ENCODE results near the gene PDF.

Gene PDF

DNA sequence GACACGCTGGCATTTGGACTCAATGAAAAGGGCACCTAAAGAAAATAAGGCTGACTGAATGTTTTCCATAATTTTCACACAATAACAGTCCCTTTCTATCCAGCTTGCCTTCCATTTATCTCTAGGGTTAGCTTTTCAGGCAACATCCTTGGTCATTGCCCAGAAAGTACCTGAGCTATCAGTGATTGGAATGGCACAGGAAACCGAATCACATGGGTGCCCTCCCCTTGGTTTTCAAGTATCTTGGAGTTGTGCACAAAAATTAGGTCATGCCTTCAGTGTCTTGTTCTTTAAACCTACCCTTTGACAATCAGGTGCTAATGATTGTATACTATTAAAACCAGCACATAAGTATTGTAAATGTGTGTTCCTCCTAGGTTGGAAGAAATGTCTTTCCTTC is 22.5 kb downstream of the PDF start:
- Histone ChIP-seq H4K91ac (ENCODE audit: low read length) (no peak overlapping the region), H3K4me1 (ENCODE audit: control insufficient read depth, insufficient read depth, low read depth, low read length) (peaks cover 6% of the 10 kb centered on the region), H2BK12ac (ENCODE audit: low read length in 2 of 2) (no peak overlapping the region), H4K8ac (ENCODE audit: low read length) (no peak overlapping the region), H3K9ac (ENCODE audit: low read length) (no peak overlapping the region), H3K4me3 (ENCODE audit: insufficient read depth in 1 of 2, low read depth in 1 of 2, low read length in 2 of 2) (no peak overlapping the region), H3K27ac (ENCODE audit: low read length, poor library complexity, severe bottlenecking) (no peak overlapping the region), H3K4ac (ENCODE audit: low read depth in 1 of 2, low read length in 2 of 2) (no peak overlapping the region), H2BK120ac (ENCODE audit: low read depth, low read length) (no peak overlapping the region), H3K14ac (ENCODE audit: low read length in 2 of 2) (no peak overlapping the region), H3K27me3 (ENCODE audit: control insufficient read depth in 1 of 2, insufficient read depth in 1 of 2, low read length in 2 of 2) (no peaks in the 10 kb centered on the region), H2BK5ac (ENCODE audit: low read depth, low read length, poor library complexity, severe bottlenecking) (no peak overlapping the region), H3K36me3 (ENCODE audit: control insufficient read depth in 1 of 2, insufficient read depth in 2 of 2, low read depth in 1 of 2, low read length in 2 of 2) (peaks cover 0 to 41% of the 10 kb centered on the region in 2 experiments), H3K18ac (ENCODE audit: low read depth in 1 of 2, low read length in 2 of 2) (no peak overlapping the region), H3K9me3 (ENCODE audit: control insufficient read depth, low read length) (no peaks in the 10 kb centered on the region), H3K4me2 (ENCODE audit: low read length, poor library complexity, severe bottlenecking) (no peak overlapping the region), H3K79me1 (replicated peaks; ENCODE audit: low read length, poor library complexity, severe bottlenecking) (peaks cover 2% of the 10 kb centered on the region), H3K23ac (ENCODE audit: low read length in 2 of 2) (no peak overlapping the region), H2AFZ (ENCODE audit: low read depth, low read length) (no peak overlapping the region), H2BK15ac (ENCODE audit: low read depth, poor library complexity, severe bottlenecking) (no peak overlapping the region), H2AK5ac (ENCODE audit: low read length, severe bottlenecking) (no peak overlapping the region)
- 100% methylated on average over 2 of the region's 2 CpGs for whole genome bisulfite sequencing
- no peak for DNase-seq

DNA sequence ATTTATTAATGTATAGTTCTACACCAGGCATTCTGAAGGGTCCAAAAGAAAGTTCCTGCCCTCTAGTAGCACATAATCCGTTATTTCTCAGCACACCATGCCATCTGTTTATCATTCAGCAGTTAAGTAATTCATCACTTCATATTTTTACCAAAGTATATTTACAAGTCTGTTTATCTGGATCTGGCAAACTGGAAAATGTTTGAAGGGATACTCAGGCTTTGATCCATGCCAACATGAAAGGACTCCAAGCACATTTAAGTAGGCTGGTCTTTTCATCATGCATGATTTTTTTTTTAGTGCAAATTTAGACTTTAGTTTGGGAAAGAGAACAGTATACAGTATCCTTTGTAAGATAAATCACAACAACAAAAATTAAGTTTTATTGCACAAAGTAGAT is 23.3 kb downstream of the PDF start:
- Histone ChIP-seq H3K36me3 (ENCODE audit: control insufficient read depth in 1 of 2, insufficient read depth in 2 of 2, low read depth in 1 of 2, low read length in 2 of 2) (peaks cover 3 to 48% of the 10 kb centered on the region in 2 experiments), H2BK120ac (ENCODE audit: low read depth, low read length) (no peak overlapping the region), H3K79me1 (replicated peaks; ENCODE audit: low read length, poor library complexity, severe bottlenecking) (peaks cover 3% of the 10 kb centered on the region), H2BK5ac (ENCODE audit: low read depth, low read length, poor library complexity, severe bottlenecking) (no peak overlapping the region), H3K9ac (ENCODE audit: low read length) (no peak overlapping the region), H2AFZ (ENCODE audit: low read depth, low read length) (no peak overlapping the region), H3K27me3 (ENCODE audit: control insufficient read depth in 1 of 2, insufficient read depth in 1 of 2, low read length in 2 of 2) (no peaks in the 10 kb centered on the region), H3K4me2 (ENCODE audit: low read length, poor library complexity, severe bottlenecking) (no peak overlapping the region), H2AK5ac (ENCODE audit: low read length, severe bottlenecking) (no peak overlapping the region), H3K14ac (ENCODE audit: low read length in 2 of 2) (no peak overlapping the region), H4K91ac (ENCODE audit: low read length) (no peak overlapping the region), H3K9me3 (ENCODE audit: control insufficient read depth, low read length) (no peaks in the 10 kb centered on the region), H3K4ac (ENCODE audit: low read depth in 1 of 2, low read length in 2 of 2) (no peak overlapping the region), H3K4me1 (ENCODE audit: control insufficient read depth, insufficient read depth, low read depth, low read length) (peaks cover 6% of the 10 kb centered on the region), H2BK15ac (ENCODE audit: low read depth, poor library complexity, severe bottlenecking) (no peak overlapping the region), H3K23ac (ENCODE audit: low read length in 2 of 2) (no peak overlapping the region), H3K27ac (ENCODE audit: low read length, poor library complexity, severe bottlenecking) (no peak overlapping the region), H4K8ac (ENCODE audit: low read length) (no peak overlapping the region), H2BK12ac (ENCODE audit: low read length in 2 of 2) (no peak overlapping the region), H3K18ac (ENCODE audit: low read depth in 1 of 2, low read length in 2 of 2) (no peak overlapping the region), H3K4me3 (ENCODE audit: insufficient read depth in 1 of 2, low read depth in 1 of 2, low read length in 2 of 2) (no peak overlapping the region)
- DNase-seq: no peak
- WGBS: 100% methylated on average over 1 of the region's 1 CpG

DNA sequence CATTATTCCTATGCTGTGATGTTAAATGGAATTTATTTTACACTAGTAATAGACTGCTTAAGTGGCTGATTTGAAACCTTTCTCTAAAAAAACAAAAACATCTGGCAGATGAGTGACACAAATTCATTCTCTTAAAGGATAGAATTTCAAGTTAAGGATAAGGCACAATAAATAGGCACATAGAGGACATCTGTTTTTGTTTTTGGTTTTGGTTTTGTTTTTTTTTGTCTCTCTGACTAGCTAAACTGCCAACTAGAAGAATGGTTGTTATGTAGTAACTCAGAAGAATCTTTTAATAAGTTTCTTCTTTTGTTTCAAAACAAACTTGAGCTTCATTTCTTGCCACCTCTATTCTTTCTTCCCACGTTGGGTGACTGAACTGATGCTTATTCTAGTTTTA is 24.4 kb downstream of the PDF start:
- Histone ChIP-seq H3K9me3 (ENCODE audit: control insufficient read depth, low read length) (no peaks in the 10 kb centered on the region), H4K91ac (ENCODE audit: low read length) (no peak overlapping the region), H2AK5ac (ENCODE audit: low read length, severe bottlenecking) (no peak overlapping the region), H3K4me3 (ENCODE audit: insufficient read depth in 1 of 2, low read depth in 1 of 2, low read length in 2 of 2) (no peak overlapping the region), H2BK15ac (ENCODE audit: low read depth, poor library complexity, severe bottlenecking) (no peak overlapping the region), H3K18ac (ENCODE audit: low read depth in 1 of 2, low read length in 2 of 2) (no peak overlapping the region), H3K14ac (ENCODE audit: low read length in 2 of 2) (no peak overlapping the region), H3K4me2 (ENCODE audit: low read length, poor library complexity, severe bottlenecking) (no peak overlapping the region), H2AFZ (ENCODE audit: low read depth, low read length) (no peak overlapping the region), H3K27ac (ENCODE audit: low read length, poor library complexity, severe bottlenecking) (no peak overlapping the region), H2BK12ac (ENCODE audit: low read length in 2 of 2) (no peak overlapping the region), H3K23ac (ENCODE audit: low read length in 2 of 2) (no peak overlapping the region), H3K9ac (ENCODE audit: low read length) (peak overlapping the region; percentile 5), H3K27me3 (ENCODE audit: control insufficient read depth in 1 of 2, insufficient read depth in 1 of 2, low read length in 2 of 2) (no peaks in the 10 kb centered on the region), H2BK5ac (ENCODE audit: low read depth, low read length, poor library complexity, severe bottlenecking) (no peak overlapping the region), H2BK120ac (ENCODE audit: low read depth, low read length) (no peak overlapping the region), H3K36me3 (ENCODE audit: control insufficient read depth in 1 of 2, insufficient read depth in 2 of 2, low read depth in 1 of 2, low read length in 2 of 2) (peaks cover 3 to 59% of the 10 kb centered on the region in 2 experiments), H3K4me1 (ENCODE audit: control insufficient read depth, insufficient read depth, low read depth, low read length) (peaks cover 8% of the 10 kb centered on the region), H3K79me1 (replicated peaks; ENCODE audit: low read length, poor library complexity, severe bottlenecking) (peaks cover 3% of the 10 kb centered on the region), H3K4ac (ENCODE audit: low read depth in 1 of 2, low read length in 2 of 2) (no peak overlapping the region), H4K8ac (ENCODE audit: low read length) (no peak overlapping the region)
- WGBS: no CpG with 5 or more reads among the region's 1 CpG
- DNase-seq: no peak

DNA sequence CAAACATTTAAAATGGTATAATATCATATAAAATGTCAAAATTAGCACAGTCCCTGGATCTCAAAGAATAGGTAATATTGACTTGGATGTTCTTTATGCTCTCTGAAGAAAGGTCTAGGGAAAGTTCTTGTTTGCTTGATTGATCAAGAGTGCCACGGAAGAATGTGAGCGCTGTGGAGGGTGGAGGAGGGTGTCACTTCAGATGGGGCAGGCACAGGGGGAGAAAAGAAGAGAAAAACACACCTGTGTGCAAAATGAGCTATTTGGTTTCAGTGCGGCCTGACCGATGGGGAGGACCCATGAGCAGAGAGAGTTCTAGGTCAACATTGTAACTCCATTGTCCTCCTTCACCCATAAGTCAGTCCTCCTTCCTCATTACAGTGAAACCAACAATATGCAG is 28.1 kb downstream of the PDF start:
- no peak for DNase-seq
- Histone ChIP-seq H3K27ac (ENCODE audit: low read length, poor library complexity, severe bottlenecking) (no peak overlapping the region), H2BK5ac (ENCODE audit: low read depth, low read length, poor library complexity, severe bottlenecking) (no peak overlapping the region), H3K79me1 (replicated peaks; ENCODE audit: low read length, poor library complexity, severe bottlenecking) (peaks cover 2% of the 10 kb centered on the region), H3K14ac (ENCODE audit: low read length in 2 of 2) (no peak overlapping the region), H2BK15ac (ENCODE audit: low read depth, poor library complexity, severe bottlenecking) (no peak overlapping the region), H2BK120ac (ENCODE audit: low read depth, low read length) (no peak overlapping the region), H3K4me2 (ENCODE audit: low read length, poor library complexity, severe bottlenecking) (no peak overlapping the region), H3K36me3 (ENCODE audit: control insufficient read depth in 1 of 2, insufficient read depth in 2 of 2, low read depth in 1 of 2, low read length in 2 of 2) (peaks cover 15 to 73% of the 10 kb centered on the region in 2 experiments), H4K8ac (ENCODE audit: low read length) (no peak overlapping the region), H2AK5ac (ENCODE audit: low read length, severe bottlenecking) (no peak overlapping the region), H3K9me3 (ENCODE audit: control insufficient read depth, low read length) (no peaks in the 10 kb centered on the region), H2BK12ac (ENCODE audit: low read length in 2 of 2) (no peak overlapping the region), H3K23ac (ENCODE audit: low read length in 2 of 2) (no peak overlapping the region), H3K9ac (ENCODE audit: low read length) (no peak overlapping the region), H3K18ac (ENCODE audit: low read depth in 1 of 2, low read length in 2 of 2) (no peak overlapping the region), H2AFZ (ENCODE audit: low read depth, low read length) (no peak overlapping the region), H3K4ac (ENCODE audit: low read depth in 1 of 2, low read length in 2 of 2) (no peak overlapping the region), H3K27me3 (ENCODE audit: control insufficient read depth in 1 of 2, insufficient read depth in 1 of 2, low read length in 2 of 2) (no peaks in the 10 kb centered on the region), H4K91ac (ENCODE audit: low read length) (no peak overlapping the region), H3K4me1 (ENCODE audit: control insufficient read depth, insufficient read depth, low read depth, low read length) (peaks cover 4% of the 10 kb centered on the region), H3K4me3 (ENCODE audit: insufficient read depth in 1 of 2, low read depth in 1 of 2, low read length in 2 of 2) (no peak overlapping the region)
- 89% methylated on average over 4 of the region's 4 CpGs for WGBS
